ENCODE results near the gene WDR73.

WDR73 gene

GRCh38 chr15:84601555-84601838, 52.6 kb downstream of the WDR73 start:
- Mint-ChIP-seq H3K27me3 (ENCODE audit: low read depth, poor library complexity) (peaks cover 19% of the 10 kb centered on the region), H3K27ac (peak overlapping the region; percentile 99), H3K36me3 (ENCODE audit: low read depth) (peaks cover 39% of the 10 kb centered on the region), H3K4me1 (peaks cover 50% of the 10 kb centered on the region), H3K4me3 (peak overlapping the region; percentile 96), H3K9me3 (peaks cover 6% of the 10 kb centered on the region)
- no peak for DNase-seq
- no peak for TF ChIP-seq CTCF (IDR thresholded peaks at IDR 0.05)

- Mint-ChIP-seq H3K4me1 (peaks cover 47% of the 10 kb centered on the region), H3K27me3 (ENCODE audit: low read depth, poor library complexity) (peaks cover 22% of the 10 kb centered on the region), H3K36me3 (ENCODE audit: low read depth) (peaks cover 37% of the 10 kb centered on the region), H3K4me3 (peak within 1 kb of the TSS; percentile 96), H3K9me3 (peaks cover 11% of the 10 kb centered on the region), H3K27ac (peak within 1 kb of the TSS; percentile 99)
- peak; percentile 97 for DNase-seq
- no peak for TF ChIP-seq CTCF (IDR thresholded peaks at IDR 0.05)
Measured at GRCh38 chr15:84600687-84601554, 53.2 kb downstream of the WDR73 start, which contains the start of gene ZSCAN2. TSS of gene ZSCAN2 (plus strand) at chr15:84601009. CDS start at chr15:84603928, 2,919 bp downstream.

- Mint-ChIP-seq H3K36me3 (ENCODE audit: low read depth) (peaks cover 31% of the 10 kb centered on the region), H3K27me3 (ENCODE audit: low read depth, poor library complexity) (peaks cover 22% of the 10 kb centered on the region), H3K4me3 (peak overlapping the region; percentile 96), H3K9me3 (peaks cover 14% of the 10 kb centered on the region), H3K27ac (no peak overlapping the region), H3K4me1 (peaks cover 41% of the 10 kb centered on the region)
- DNase-seq, result peak; percentile 51
- TF ChIP-seq CTCF (IDR thresholded peaks at IDR 0.05), result no peak
Measured at GRCh38 chr15:84600331-84600686, 53.8 kb downstream of the WDR73 start.

DNA sequence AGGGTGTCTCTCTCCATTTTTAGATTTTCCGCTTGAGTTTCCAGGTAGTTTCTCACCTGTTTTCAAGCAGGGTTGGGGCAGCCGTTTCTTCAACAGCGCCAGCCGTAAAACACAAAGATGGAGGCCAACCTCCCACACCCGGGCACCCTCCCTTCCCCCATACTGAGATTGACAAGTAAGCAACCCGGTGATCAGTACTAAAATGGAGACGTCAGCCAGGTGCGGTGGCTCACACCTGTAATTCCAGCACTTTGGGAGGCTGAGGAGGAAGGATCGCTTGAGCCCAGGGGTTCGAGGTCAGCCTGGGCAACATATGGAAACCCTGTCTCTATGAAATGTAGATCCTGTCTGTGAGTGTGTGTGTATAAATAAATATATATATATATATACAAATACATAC, 54.2 kb downstream of the WDR73 start:
- no peak for TF ChIP-seq CTCF (IDR thresholded peaks at IDR 0.05)
- Mint-ChIP-seq H3K27me3 (ENCODE audit: low read depth, poor library complexity) (peaks cover 22% of the 10 kb centered on the region), H3K4me3 (peak overlapping the region; percentile 96), H3K4me1 (peaks cover 40% of the 10 kb centered on the region), H3K27ac (no peak overlapping the region), H3K9me3 (peaks cover 14% of the 10 kb centered on the region), H3K36me3 (ENCODE audit: low read depth) (peaks cover 26% of the 10 kb centered on the region)
- DNase-seq, result no peak

- H3K27me3 Mint-ChIP-seq (ENCODE audit: low read depth, poor library complexity), result peaks cover 22% of the 10 kb centered on the region
- peak; percentile 55 for TF ChIP-seq CTCF (IDR thresholded peaks at IDR 0.05)
- peaks cover 35% of the 10 kb centered on the region for H3K4me1 Mint-ChIP-seq
- peak; percentile 42 for DNase-seq
- peaks cover 20% of the 10 kb centered on the region for H3K36me3 Mint-ChIP-seq (ENCODE audit: low read depth)
- H3K4me3 Mint-ChIP-seq, result peak overlapping the region; percentile 49
- no peak overlapping the region for H3K27ac Mint-ChIP-seq
- H3K9me3 Mint-ChIP-seq, result peaks cover 21% of the 10 kb centered on the region
Measured at GRCh38 chr15:84598993-84599392, 55.1 kb downstream of the WDR73 start.

- Mint-ChIP-seq H3K36me3 (ENCODE audit: low read depth) (peaks cover 12% of the 10 kb centered on the region), H3K27me3 (ENCODE audit: low read depth, poor library complexity) (peaks cover 26% of the 10 kb centered on the region), H3K9me3 (peaks cover 27% of the 10 kb centered on the region), H3K4me1 (peaks cover 28% of the 10 kb centered on the region), H3K4me3 (no peak overlapping the region), H3K27ac (no peak overlapping the region)
- no peak for TF ChIP-seq CTCF (IDR thresholded peaks at IDR 0.05)
- DNase-seq, result no peak
Measured at GRCh38 chr15:84598250-84598649, 55.8 kb downstream of the WDR73 start.
